ENCODE data around the gene CDO1. TPM values are rescaled to one million over a fixed set of nuclear protein-coding genes. Genes with fewer than 3 reads are reported as not detected.

Gene CDO1
- total RNA-seq, 1 experiment from 2014 or later, result 0.42 TPM

DNA sequence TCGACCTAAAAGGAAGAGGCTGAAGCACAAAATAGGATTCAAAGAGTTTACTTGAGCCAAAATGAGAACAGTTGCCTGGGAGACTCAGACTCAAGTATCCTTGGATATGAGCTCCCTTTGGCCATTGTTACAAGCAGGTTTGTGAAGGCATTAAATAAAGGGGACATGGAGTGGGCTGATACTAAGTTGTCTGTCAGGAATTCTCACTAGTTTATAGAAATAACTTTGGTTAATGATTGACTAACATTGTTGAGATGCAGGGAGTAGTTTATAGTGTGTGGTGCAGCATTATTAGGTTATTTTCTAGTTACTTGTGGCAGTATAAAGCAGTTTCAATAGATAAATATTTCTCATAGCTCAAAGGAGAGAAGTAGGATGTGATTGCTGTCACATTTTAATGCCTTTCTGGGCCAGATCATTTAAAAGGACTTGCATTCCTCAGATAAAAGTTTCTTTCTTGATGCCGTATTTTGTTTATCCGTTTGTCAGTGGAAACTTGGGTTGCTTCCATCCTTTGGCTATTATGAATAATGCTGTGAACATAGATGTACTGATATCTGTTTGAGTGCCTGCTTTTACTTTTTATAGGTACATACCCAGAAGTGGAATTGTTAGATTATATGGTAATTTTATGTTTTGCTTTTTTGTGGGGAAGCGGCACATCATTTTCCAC lies 34.4 kb upstream of the CDO1 start:
- ChIA-PET POLR2A (interaction anchor here (1.1 kb wide), 1 partner anchor 10 kb away, joined by 3 read pairs; the partner anchor contains the start of gene ATG12), CTCF (no interaction called here)
- intact Hi-C loops (cut with micrococcal nuclease), result no loop called here
- H3K27ac Mint-ChIP-seq (ENCODE audit: low read depth, unreplicated experiment), result no peak overlapping the region
- BruUV-seq (replicated peaks), result no TSS peak
- H3K4me3 Mint-ChIP-seq (ENCODE audit: unreplicated experiment), result no peak overlapping the region
- no peaks in the 10 kb centered on the region for H3K27me3 Mint-ChIP-seq (ENCODE audit: insufficient read depth, unreplicated experiment)
- peaks cover 32% of the 10 kb centered on the region for H3K4me1 Mint-ChIP-seq (ENCODE audit: insufficient read depth, unreplicated experiment)
- no peaks in the 10 kb centered on the region for H3K36me3 Mint-ChIP-seq (ENCODE audit: insufficient read depth, unreplicated experiment)
- peaks cover 18% of the 10 kb centered on the region for H3K9me3 Mint-ChIP-seq (ENCODE audit: unreplicated experiment)
- TF ChIP-seq, protein P1, sequence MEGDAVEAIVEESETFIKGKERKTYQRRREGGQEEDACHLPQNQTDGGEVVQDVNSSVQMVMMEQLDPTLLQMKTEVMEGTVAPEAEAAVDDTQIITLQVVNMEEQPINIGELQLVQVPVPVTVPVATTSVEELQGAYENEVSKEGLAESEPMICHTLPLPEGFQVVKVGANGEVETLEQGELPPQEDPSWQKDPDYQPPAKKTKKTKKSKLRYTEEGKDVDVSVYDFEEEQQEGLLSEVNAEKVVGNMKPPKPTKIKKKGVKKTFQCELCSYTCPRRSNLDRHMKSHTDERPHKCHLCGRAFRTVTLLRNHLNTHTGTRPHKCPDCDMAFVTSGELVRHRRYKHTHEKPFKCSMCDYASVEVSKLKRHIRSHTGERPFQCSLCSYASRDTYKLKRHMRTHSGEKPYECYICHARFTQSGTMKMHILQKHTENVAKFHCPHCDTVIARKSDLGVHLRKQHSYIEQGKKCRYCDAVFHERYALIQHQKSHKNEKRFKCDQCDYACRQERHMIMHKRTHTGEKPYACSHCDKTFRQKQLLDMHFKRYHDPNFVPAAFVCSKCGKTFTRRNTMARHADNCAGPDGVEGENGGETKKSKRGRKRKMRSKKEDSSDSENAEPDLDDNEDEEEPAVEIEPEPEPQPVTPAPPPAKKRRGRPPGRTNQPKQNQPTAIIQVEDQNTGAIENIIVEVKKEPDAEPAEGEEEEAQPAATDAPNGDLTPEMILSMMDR (IDR thresholded peaks at IDR 0.05; ENCODE audit: unreplicated experiment), result no peak
- DNase-seq (ENCODE audit: unreplicated experiment), result no peak

DNA sequence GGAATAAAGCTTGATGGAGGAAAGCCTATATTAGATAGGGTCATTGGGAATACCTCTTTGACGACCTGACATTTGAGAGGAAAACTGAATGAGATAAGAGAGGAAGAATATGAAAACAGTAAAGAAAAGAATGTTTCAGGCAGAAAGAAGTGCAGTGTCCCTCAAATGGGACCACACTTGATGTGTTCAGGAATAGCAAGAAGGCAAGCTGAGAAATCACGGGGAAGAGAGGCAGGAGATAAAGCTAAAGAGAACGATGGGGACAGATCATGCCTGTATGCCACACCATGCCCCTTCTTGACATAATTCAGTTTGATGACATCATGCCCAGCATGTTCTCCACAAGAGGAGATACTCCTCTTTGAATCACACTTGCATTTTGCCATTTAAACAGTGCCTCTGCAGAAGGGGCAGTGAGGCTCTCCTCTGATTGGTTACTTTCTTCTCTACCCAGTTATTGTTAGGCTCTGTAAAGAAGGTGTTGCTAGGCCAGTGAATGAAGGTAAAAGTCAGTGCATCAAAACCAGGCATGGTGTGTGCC lies 32.9 kb upstream of the CDO1 start:
- H3K9me3 Mint-ChIP-seq (ENCODE audit: unreplicated experiment), result peaks cover 11% of the 10 kb centered on the region
- ChIA-PET CTCF (interaction anchor here (1.1 to 1.2 kb wide), 2 partner anchors 37 to 224 kb away, joined by 3 read pairs; no protein-coding TSS in a partner anchor), POLR2A (interaction anchor here (0.5 to 4.0 kb wide), 3 partner anchors 7 to 409 kb away, joined by 3 to 23 read pairs (median 4); partner anchors contain the start of genes AP3S1 and ATG12)
- H3K36me3 Mint-ChIP-seq (ENCODE audit: insufficient read depth, unreplicated experiment), result no peaks in the 10 kb centered on the region
- intact Hi-C loops (cut with micrococcal nuclease), result no loop called here
- H3K4me3 Mint-ChIP-seq (ENCODE audit: unreplicated experiment), result no peak overlapping the region
- TF ChIP-seq, protein P1 (IDR thresholded peaks at IDR 0.05; ENCODE audit: unreplicated experiment), result no peak
- DNase-seq (ENCODE audit: unreplicated experiment), result no peak
- BruUV-seq (replicated peaks), result no TSS peak
- H3K4me1 Mint-ChIP-seq (ENCODE audit: insufficient read depth, unreplicated experiment), result peaks cover 31% of the 10 kb centered on the region
- no peak overlapping the region for H3K27ac Mint-ChIP-seq (ENCODE audit: low read depth, unreplicated experiment)
- H3K27me3 Mint-ChIP-seq (ENCODE audit: insufficient read depth, unreplicated experiment), result no peaks in the 10 kb centered on the region

- DNase-seq (ENCODE audit: unreplicated experiment), result peak; percentile 86
- ChIA-PET POLR2A (interaction anchor here (0.9 to 4.0 kb wide), 5 partner anchors 9 to 238 kb away, joined by 3 to 23 read pairs (median 4); partner anchors contain the start of gene COMMD10), CTCF (interaction anchor here (0.6 to 2.8 kb wide), 8 partner anchors 12 to 1807 kb away, joined by 3 to 9 read pairs (median 3); partner anchors contain the start of gene ARL14EPL)
- Mint-ChIP-seq H3K4me3 (ENCODE audit: unreplicated experiment) (no peak overlapping the region), H3K4me1 (ENCODE audit: insufficient read depth, unreplicated experiment) (peaks cover 39% of the 10 kb centered on the region), H3K9me3 (ENCODE audit: unreplicated experiment) (no peaks in the 10 kb centered on the region), H3K36me3 (ENCODE audit: insufficient read depth, unreplicated experiment) (no peaks in the 10 kb centered on the region), H3K27me3 (ENCODE audit: insufficient read depth, unreplicated experiment) (no peaks in the 10 kb centered on the region), H3K27ac (ENCODE audit: low read depth, unreplicated experiment) (peak overlapping the region; percentile 79)
- intact Hi-C loops (cut with micrococcal nuclease), result no loop called here
- TF ChIP-seq, protein P1 (IDR thresholded peaks at IDR 0.05; ENCODE audit: unreplicated experiment), result no peak
- no TSS peak for BruUV-seq (replicated peaks)
Observed at GRCh38 chr5:115847290-115847689, 30.8 kb upstream of the CDO1 start.

- Mint-ChIP-seq H3K4me1 (ENCODE audit: insufficient read depth, unreplicated experiment) (peaks cover 39% of the 10 kb centered on the region), H3K4me3 (ENCODE audit: unreplicated experiment) (no peak overlapping the region)
Observed at GRCh38 chr5:115844321-115844817, 27.9 kb upstream of the CDO1 start.

More at GRCh38 chr5:115844321-115844817, 27.9 kb upstream of the CDO1 start:
- CTCF ChIA-PET, result interaction anchor here (1.3 to 1.4 kb wide), 2 partner anchors 12 to 424 kb away, joined by 3 to 4 read pairs; no protein-coding TSS in a partner anchor
- Mint-ChIP-seq H3K27me3 (ENCODE audit: insufficient read depth, unreplicated experiment) (no peaks in the 10 kb centered on the region), H3K27ac (ENCODE audit: low read depth, unreplicated experiment) (no peak overlapping the region), H3K9me3 (ENCODE audit: unreplicated experiment) (no peaks in the 10 kb centered on the region), H3K36me3 (ENCODE audit: insufficient read depth, unreplicated experiment) (peaks cover 7% of the 10 kb centered on the region)
- POLR2A ChIA-PET, result interaction anchor here (0.6 to 2.0 kb wide), 3 partner anchors 28 to 219 kb away, joined by 3 to 14 read pairs (median 4); partner anchors contain the start of gene TMED7
- BruUV-seq (replicated peaks), result no TSS peak
- intact Hi-C loops (cut with micrococcal nuclease), result no loop called here
- no peak for DNase-seq (ENCODE audit: unreplicated experiment)
- TF ChIP-seq, protein P1 (IDR thresholded peaks at IDR 0.05; ENCODE audit: unreplicated experiment), result no peak

All from MCF 10A (cell line).